HG03039 (cell line): ENCODE results near the gene POU5F1.
A peak's percentile ranks its signal among the peaks of the same experiment; 100 is the strongest.
"Not testable (repeated sequence)": the region's sequence is repeated elsewhere in the genome, so short reads cannot be mapped to it uniquely, and the experiment has no call there.

Experiments
- ATAC-seq: cut with Tn5 transposase; IDR thresholded peaks from one replicate; pipeline ENCODE4 v1.9.1; 2021; ENCODE audit warnings: mild to moderate bottlenecking, moderate library complexity; ENCODE audit not compliant: unreplicated experiment

The POU5F1 gene

DNA sequence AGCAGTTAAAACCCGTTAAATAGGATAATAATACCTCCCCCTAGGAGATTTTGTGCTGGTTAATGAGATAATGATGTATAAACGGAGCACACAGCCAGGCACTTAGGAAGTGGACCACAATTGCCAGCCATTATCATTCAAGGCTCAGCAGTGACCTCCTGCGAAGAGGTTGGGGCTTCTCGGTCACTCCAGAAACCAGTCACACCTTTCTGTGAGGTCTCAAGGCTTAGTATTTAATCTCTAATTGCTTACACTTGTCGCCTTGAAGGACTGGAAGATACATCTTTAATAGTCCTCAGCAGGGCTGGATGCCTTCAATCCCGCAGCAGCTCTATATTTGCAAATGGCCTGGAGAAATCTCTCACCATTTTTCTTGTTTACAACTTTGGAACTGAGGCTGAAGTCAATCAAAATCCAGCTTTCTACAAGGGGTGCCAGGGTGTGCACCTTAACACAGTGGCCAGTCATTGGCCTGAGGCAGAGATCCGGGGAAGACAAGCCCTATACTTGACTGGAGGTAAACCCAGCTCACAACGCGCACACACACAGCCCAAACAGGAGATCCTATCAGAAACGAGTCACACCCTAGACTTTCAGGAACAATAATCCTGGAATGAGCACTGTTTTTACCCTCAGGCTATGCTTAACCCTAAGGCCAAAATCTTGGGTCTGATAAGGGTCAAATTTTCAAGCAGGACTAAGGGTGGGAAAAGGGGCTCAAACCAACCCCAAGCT is 1.2 kb downstream of the POU5F1 start:
- ATAC-seq: no peak

DNA sequence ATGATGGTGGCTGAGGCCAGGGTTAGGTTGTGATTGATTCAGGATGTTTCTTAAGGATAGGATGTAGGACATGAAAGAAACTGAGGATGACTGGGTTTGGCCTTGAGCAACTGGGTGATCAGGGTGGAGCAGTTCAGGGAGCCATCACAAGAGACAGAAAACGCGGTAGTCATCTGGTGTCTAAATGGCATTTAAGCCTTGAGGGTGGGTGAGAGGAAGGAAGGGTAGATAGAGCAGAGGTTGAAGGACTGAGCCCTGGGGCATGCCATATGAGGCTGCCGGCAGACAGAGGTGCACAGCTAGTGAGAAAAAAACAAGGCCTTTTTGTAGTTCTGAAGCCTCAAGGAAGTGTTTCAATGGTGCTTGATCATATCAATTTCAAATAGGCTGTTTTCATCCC is 1.9 kb downstream of the POU5F1 start:
- no peak for ATAC-seq

GRCh38 chr6:31165986-31166385 is 4.5 kb downstream of the POU5F1 start:
- ATAC-seq: no peak

DNA sequence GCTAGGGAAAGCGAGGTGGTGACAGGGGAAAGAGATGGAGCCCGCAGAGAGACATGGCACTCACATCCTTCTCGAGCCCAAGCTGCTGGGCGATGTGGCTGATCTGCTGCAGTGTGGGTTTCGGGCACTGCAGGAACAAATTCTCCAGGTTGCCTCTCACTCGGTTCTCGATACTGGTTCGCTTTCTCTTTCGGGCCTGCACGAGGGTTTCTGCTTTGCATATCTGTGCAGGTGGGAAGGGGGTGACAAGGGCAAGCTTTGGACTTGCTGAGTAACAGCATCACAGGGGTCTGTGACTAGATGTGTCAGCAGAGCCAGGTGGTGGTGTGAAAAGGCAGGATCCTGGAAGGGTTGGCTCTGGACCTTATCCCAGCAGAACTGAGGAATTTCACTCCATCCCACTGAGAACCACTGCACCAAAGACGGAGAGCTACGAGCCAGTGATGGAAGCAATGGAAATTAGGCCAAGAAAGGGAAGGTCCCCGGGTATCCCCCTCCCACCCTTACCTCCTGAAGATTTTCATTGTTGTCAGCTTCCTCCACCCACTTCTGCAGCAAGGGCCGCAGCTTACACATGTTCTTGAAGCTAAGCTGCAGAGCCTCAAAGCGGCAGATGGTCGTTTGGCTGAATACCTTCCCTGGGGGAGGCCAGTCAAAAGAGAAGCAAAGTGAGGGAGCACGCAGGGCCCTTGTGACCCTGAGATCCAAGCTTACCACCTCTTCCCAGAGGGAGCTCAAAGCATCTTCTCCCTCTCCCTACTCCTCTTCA is 5.2 kb downstream of the POU5F1 start:
- peak; percentile 46 for ATAC-seq

DNA sequence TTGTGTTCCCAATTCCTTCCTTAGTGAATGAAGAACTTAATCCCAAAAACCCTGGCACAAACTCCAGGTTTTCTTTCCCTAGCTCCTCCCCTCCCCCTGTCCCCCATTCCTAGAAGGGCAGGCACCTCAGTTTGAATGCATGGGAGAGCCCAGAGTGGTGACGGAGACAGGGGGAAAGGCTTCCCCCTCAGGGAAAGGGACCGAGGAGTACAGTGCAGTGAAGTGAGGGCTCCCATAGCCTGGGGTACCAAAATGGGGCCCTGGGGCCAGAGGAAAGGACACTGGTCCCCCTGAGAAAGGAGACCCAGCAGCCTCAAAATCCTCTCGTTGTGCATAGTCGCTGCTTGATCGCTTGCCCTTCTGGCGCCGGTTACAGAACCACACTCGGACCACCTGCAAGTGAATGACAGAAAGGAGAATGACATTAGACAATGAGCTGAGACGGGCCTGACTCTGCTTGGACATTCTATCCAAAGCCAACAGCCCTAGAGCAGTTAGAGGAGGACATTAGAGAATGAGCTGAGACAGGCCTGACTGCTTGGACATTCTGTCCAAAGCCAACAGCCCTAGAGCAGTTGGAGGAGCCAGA is 5.9 kb downstream of the POU5F1 start:
- ATAC-seq: not testable (repeated sequence)

DNA sequence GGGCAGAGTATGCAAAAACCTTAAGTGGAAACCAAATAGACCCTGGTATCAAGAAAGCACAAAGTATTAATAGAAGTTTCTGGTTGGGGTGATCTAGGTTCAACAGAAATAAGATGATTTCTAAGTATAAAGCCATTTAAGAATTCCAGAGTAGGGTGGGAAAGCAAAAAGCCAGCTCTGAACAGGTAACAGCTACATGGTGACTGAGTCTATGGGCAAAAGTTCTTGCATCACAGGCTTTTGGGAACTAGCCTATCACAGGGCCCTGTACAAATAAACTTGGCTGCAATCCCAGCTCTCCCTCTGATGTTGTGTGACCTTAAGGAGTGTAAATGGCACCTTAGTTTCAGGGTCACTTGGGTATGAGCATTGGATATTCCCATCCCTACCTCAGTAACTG is 6.6 kb downstream of the POU5F1 start:
- no peak for ATAC-seq

- ATAC-seq: no peak
These were observed 7.9 kb downstream of the POU5F1 start for GRCh38 chr6:31162463-31163165.

DNA sequence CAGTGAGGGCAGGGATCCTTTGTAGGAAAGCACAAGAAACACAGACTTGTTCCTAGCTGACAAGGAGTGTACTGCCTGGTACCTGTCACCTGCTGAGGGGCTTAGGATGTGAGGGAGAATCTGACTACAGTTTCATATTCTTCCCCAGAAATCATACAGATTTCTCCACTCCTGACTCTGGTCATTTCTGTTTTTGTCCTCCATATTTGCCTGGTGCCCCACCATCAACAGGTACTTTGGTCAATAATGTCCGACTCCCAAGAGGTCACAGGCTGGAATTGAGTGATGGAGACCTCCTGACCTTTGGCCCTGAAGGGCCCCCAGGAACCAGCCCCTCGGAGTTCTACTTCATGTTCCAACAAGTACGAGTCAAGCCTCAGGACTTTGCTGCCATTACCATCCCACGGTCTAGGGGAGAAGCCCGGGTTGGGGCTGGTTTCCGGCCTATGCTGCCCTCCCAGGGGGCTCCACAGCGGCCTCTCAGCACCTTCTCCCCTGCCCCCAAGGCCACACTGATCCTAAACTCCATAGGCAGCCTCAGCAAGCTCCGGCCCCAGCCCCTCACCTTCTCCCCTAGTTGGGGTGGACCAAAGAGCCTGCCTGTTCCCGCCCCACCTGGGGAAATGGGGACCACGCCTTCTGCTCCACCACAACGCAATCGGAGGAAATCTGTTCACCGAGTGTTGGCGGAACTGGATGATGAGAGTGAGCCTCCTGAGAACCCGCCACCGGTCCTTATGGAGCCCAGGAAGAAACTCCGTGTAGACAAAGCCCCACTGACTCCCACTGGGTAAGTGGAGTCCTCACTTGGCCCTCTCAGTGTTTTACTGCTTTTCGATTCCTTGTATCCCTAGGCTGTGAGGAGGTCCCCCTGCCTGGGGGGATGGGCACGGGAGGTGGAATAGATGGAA is 9.0 kb downstream of the POU5F1 start:
- ATAC-seq: no peak

GRCh38 chr6:31158863-31159855 is 11.3 kb downstream of the POU5F1 start:
- no peak for ATAC-seq

DNA sequence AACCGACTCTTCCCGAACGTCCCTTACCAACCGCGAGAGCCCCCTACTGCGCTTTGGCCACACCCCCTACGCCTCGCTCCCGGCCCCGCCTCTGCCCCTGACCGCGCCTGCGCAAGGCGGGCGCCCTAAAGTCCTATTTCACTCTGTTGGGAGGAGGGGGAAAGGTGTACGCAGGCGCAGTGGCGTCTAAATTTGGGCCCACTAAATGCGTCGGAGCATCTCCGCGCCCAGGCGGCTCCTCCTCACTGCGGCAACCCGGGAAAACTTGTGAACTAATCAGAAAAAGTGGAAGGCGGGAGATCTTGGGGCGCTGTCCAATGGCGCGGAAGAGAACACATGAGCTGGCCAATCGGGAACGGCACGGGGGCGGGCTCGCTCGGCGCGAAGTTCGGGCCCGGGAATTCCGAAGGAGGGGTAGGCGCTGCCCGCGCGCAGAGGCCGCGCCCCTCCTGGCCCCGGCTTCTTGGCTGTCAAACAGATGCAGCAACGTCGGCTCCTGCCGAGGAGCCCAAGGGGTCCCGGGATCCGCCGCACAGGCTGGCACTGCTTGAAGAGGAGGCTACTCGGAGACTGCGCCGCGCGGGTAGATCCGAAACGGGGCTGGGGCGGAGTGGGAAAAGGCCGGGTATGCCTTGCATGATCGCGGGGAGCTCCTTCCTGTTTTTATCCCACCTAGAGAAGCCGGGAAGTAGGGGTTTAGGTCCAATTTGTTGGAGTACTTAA is 12.2 kb downstream of the POU5F1 start, which contains the start of gene TCF19:
TSS of gene TCF19 (plus strand) at position 450 of the 723 bp plus-strand sequence. CDS start 881 bp downstream, outside the sequence.
- peak; percentile 75 for ATAC-seq

- no peak for ATAC-seq
These were observed 12.9 kb downstream of the POU5F1 start, which contains the start of gene CCHCR1 for GRCh38 chr6:31157513-31158139. TSS of gene CCHCR1 (minus strand) at chr6:31157802. CDS start at chr6:31157600, 202 bp downstream.

DNA sequence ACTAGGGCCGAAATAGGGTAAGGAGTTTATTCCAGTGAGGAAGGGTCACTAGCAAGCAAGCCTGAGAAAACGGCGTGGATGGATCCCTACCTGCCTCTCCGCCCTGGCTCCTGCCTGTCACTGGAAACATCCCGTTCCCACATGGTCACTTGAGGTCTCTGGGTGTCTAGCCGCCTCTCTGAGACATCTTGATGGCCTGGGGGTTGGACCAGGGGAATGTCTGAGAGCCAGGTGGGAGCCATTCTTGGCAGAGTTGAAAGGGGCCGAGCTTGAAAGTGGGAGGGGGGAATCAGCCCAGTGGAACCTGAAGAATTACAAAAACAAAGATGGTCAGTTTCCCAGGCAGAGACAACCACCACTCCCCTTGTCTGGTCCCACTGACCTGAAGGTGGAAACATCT is 13.8 kb downstream of the POU5F1 start:
- no peak for ATAC-seq

GRCh38 chr6:31154436-31154835 is 16.0 kb downstream of the POU5F1 start:
- no peak for ATAC-seq

DNA sequence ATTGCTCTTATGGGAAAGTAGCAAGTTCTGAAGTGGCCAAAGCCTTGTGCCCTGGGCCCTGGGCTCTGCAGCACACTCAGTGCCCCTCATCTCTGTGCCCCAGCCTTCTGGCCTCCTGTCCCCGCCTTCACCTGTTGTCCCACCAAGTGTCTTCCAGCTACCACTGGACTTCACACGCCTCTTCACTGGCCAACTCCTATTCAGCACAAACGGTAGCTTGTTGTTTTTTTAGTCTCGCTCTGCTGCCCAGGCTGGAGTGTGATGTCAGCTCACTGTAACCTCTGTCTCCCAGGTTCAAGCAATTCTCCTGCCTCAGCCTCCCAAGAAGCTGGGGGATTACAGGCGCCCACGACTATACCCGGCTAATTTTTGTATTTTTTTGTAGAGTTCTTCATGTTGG is 17.7 kb downstream of the POU5F1 start:
- no peak for ATAC-seq

- ATAC-seq: no peak
These were observed 20.5 kb downstream of the POU5F1 start for GRCh38 chr6:31149827-31150447.

DNA sequence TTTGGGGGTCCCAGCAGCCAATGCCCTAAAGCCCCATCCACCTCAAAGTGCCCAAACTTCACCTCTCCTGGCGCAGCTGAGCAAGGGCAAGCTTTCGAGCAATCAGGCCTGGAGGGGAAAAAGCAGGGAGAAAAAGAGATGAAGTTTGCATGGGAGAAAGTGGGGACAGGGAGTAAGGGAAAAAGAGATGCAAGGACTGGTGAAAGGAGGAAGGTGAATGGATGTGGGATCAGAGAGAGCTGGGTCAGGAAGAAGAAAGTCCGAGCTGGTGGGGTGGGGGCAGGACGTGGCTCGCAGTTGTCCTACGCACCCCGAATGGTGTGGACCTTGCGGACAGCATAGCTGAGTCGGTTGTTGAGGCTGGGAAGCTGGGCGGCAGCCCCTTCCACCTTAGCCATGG is 25.1 kb downstream of the POU5F1 start:
- no peak for ATAC-seq

GRCh38 chr6:31144970-31145340 is 25.5 kb downstream of the POU5F1 start:
- no peak for ATAC-seq
